IPS-20b (cell line): ENCODE data around the gene AMFR.

Experiments
- H3K27ac ChIP-seq: one replicate; pipeline ENCODE4 v1.5.1; 2013; ENCODE audit warnings: low read length
- H3K27me3 ChIP-seq: 2 replicates; pipeline ENCODE4 v1.6.1; 2013; ENCODE audit warnings: mild to moderate bottlenecking, low read length, inconsistent platforms; ENCODE audit not compliant: insufficient read depth
- H3K36me3 ChIP-seq: 2 replicates; pipeline ENCODE4 v1.6.1; 2013; ENCODE audit warnings: low read depth, mild to moderate bottlenecking, inconsistent platforms, low read length, moderate library complexity; ENCODE audit not compliant: insufficient read depth
- H3K4me1 ChIP-seq: 2 replicates; pipeline ENCODE4 v1.6.1; 2013; ENCODE audit warnings: mild to moderate bottlenecking, control low read depth, inconsistent platforms, low read length, moderate library complexity; ENCODE audit not compliant: insufficient read depth
- H3K4me3 ChIP-seq: 2 replicates; pipeline ENCODE4 v1.5.1; 2013; ENCODE audit warnings: mild to moderate bottlenecking, low read length, inconsistent platforms
- H3K9ac ChIP-seq: 2 replicates; pipeline ENCODE4 v1.6.1; 2013; ENCODE audit warnings: low read depth, mild to moderate bottlenecking, inconsistent platforms, low read length, moderate library complexity
- H3K9me3 ChIP-seq: 2 replicates; pipeline ENCODE4 v1.6.1; 2013; ENCODE audit warnings: mild to moderate bottlenecking, low read depth, low read length, inconsistent platforms; ENCODE audit not compliant: insufficient read depth

AMFR gene

DNA sequence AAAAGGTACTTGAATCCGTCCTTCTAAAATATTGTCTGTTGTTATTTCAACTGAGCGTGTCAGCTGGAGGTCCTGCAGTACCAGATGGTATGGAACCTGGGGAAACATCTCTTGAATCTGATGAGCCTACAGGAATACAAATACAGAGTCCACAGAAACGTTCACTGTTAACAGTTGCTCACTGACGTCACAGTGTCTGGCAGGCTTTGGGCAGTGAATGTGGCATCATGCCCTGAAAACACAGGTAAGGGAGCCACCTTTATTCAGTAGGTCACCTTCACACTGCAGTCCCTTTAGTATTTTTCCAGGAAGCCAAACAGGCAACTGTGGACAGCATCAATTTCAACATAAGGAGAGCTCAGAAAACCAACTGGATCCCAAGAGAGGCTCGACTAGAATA is 56.1 kb downstream of the AMFR start:
- Histone ChIP-seq H3K27me3 (no peaks in the 10 kb centered on the region), H3K27ac (no peak overlapping the region), H3K9ac (no peak overlapping the region), H3K9me3 (no peaks in the 10 kb centered on the region), H3K36me3 (peaks cover 6% of the 10 kb centered on the region; the same call in 1 of the 2 replicates), H3K4me1 (0 out of 2 replicates have a peak, but pooled peaks cover 3% of the 10 kb centered on the region), H3K4me3 (no peak overlapping the region)

DNA sequence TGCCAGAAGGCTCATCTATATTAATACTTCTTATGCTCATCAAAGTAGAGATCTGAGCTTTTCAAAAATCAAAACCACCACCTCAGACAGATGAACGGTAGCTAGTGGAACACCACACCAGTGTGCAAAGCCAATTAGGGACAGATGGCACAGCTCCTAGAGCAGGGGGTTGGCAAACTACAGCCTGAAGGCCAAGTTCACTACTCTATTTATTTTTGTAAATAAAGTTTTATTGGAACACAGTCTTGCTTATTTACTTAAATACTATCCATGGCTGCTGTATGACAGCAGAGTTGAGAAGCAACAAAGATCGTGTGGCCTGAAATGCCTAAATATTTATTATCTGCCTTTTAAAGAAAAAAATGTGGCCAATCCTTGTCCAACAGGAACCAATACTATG is 56.8 kb downstream of the AMFR start:
- Histone ChIP-seq H3K27ac (no peak overlapping the region), H3K4me3 (no peak overlapping the region), H3K36me3 (peaks cover 10% of the 10 kb centered on the region), H3K9me3 (no peaks in the 10 kb centered on the region), H3K9ac (no peak overlapping the region), H3K4me1 (0 out of 2 replicates have a peak, but pooled peaks cover 3% of the 10 kb centered on the region), H3K27me3 (no peaks in the 10 kb centered on the region)

DNA sequence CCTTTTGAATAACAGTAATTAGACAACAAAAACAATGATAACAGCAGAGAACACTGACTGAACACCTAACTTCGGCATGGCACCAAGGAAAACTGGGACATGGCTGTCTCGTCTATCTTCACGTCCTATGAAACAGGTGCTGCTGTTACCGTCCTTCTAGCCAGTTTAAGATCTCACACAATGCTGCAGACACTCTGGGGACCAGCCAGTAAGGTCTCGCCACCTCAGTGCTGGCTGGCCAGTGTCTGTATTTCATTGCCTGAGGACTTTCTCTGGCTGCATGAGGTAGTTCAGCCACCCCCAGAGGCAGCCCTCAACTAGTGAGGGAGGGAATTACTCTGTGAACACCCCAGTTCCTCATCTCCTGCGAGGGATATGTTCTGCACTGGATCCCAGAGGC is 57.6 kb downstream of the AMFR start:
- H3K4me3 ChIP-seq, result no peak overlapping the region
- H3K36me3 ChIP-seq, result peaks cover 14% of the 10 kb centered on the region
- no peaks in the 10 kb centered on the region for H3K27me3 ChIP-seq
- 0 out of 2 replicates have a peak, but pooled peaks cover 3% of the 10 kb centered on the region for H3K4me1 ChIP-seq
- no peaks in the 10 kb centered on the region for H3K9me3 ChIP-seq
- H3K27ac ChIP-seq, result no peak overlapping the region
- H3K9ac ChIP-seq, result no peak overlapping the region

DNA sequence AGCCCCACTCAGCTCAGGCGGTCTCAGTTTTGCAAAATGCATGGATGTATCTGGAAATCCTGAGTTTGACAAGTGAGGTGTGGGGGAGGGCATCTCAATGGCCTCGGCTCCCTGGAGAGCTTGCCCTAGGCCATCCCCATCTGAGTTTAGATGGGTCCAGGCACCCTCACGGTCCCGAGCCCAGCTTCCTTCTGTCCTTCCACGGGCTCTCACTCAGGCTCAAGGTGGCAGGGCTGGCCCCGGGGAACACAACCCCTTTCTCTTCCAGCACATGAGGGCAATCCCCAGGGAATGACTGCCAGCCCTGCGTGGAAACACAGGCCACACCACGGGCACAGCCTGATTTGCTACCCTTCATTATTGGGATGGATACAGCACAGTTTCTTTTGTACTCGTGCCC is 58.4 kb downstream of the AMFR start:
- no peak overlapping the region for H3K9ac ChIP-seq
- H3K27ac ChIP-seq, result no peak overlapping the region
- no peaks in the 10 kb centered on the region for H3K27me3 ChIP-seq
- no peak overlapping the region for H3K4me3 ChIP-seq
- 0 out of 2 replicates have a peak, but pooled peaks cover 3% of the 10 kb centered on the region for H3K4me1 ChIP-seq
- H3K36me3 ChIP-seq, result peaks cover 22% of the 10 kb centered on the region
- no peaks in the 10 kb centered on the region for H3K9me3 ChIP-seq

DNA sequence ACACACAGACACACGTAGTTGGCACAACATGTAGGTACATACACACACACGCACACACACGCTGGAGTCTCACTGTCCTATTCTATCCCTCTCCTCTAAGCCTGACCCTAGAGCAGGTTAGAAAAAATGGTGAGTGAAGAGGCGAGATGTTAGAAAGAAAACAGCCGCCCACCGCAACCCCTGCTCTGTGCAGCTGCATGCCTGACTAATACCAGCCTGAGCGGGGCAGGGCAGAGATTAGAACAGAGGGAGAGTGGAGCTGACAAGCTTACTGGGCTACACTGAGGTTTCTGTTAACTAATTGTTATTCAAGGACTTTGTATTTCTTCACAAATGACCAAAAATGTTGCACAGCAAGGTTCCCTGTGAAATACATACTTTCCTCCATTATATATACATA is 59.8 kb downstream of the AMFR start:
- H3K36me3 ChIP-seq, result peaks cover 22% of the 10 kb centered on the region
- no peaks in the 10 kb centered on the region for H3K9me3 ChIP-seq
- H3K4me1 ChIP-seq, result no peaks in the 10 kb centered on the region
- no peak overlapping the region for H3K4me3 ChIP-seq
- no peak overlapping the region for H3K9ac ChIP-seq
- H3K27me3 ChIP-seq, result no peaks in the 10 kb centered on the region
- no peak overlapping the region for H3K27ac ChIP-seq

DNA sequence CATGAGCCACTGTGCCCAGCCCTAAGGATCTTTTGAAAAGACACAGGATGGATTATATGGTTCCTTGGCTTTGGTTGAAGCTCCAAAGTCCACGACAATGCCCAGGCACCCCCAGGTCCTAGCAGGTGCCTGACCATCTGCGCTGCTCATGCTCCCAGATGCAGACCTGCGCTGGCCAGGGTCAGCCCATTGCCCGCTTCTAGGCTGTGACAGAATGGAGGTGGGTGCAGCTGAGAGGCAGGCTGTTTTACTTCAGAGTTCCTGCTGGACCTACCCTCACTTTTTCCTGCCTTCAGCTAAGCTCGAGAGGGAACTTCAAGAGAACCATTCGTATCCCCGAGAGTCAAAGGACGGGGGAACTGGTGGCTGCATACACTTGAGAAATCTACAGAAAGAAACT is 60.5 kb downstream of the AMFR start:
- peaks cover 22% of the 10 kb centered on the region for H3K36me3 ChIP-seq
- no peak overlapping the region for H3K4me3 ChIP-seq
- no peaks in the 10 kb centered on the region for H3K27me3 ChIP-seq
- no peak overlapping the region for H3K27ac ChIP-seq
- H3K9ac ChIP-seq, result no peak overlapping the region
- no peaks in the 10 kb centered on the region for H3K4me1 ChIP-seq
- no peaks in the 10 kb centered on the region for H3K9me3 ChIP-seq

DNA sequence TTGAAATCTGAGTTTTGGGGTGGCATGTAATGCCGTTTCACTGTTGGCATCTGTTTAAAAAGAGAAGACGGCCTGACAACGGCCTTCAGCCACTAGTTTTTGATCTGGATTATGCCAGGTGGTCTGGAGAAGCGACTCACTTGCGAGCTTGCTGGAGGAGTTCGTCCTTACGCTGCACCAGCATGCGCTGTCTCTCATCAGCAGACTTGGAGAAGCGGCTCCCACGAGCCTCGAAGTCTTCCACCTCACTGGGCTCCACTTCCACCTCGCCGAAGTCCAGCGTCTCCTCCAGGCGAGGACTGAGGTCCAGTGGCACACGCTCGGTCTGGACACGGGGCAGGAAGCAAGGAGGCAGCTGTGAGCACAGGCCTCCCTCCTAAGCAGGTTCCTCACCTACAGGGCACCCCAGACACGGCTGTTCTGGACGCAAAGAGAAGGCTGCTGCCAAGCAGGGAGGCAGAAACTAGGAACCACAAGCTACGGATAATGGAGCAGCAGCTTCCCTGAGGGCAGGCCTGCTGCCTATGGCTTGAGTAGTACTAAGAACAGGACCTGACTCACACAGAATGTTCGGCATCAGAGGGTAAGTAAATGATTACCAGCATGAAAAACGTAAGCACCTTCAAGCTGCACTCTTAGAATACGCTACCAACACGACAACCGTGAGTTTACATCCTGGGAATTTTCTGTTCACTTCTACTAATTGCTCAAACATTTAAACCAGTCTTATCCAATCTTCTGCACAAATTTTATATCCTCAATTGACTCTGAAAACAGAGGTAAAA is 61.4 kb downstream of the AMFR start:
- no peak overlapping the region for H3K9ac ChIP-seq
- no peaks in the 10 kb centered on the region for H3K27me3 ChIP-seq
- no peaks in the 10 kb centered on the region for H3K9me3 ChIP-seq
- no peak overlapping the region for H3K27ac ChIP-seq
- peaks cover 19% of the 10 kb centered on the region for H3K36me3 ChIP-seq
- no peaks in the 10 kb centered on the region for H3K4me1 ChIP-seq
- no peak overlapping the region for H3K4me3 ChIP-seq

DNA sequence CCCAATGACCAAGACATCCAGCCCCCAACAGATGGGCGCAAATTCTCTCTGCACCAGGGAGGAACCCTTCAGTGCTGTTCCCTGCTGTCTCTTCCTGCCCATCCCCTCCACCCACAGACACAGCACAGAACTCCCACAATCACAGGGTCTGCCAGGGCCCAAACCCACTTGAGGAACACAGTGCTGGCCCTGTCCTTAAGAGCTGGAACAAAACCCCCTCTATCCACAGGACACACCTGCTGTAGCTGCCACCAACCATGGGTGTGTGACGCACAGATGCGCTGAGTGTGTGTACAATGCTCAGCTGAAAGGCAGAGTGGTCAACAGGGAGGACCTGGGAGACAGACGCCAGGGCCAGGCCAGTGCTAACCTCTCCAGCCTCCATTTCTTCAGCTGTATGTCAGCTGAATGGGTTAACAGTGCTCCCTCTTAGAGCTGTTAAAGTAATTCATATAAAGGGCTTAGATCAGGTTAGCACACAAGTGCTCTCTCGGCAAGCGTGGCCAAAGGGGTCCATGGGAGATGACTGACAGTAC is 62.1 kb downstream of the AMFR start:
- Histone ChIP-seq H3K27me3 (no peaks in the 10 kb centered on the region), H3K27ac (no peak overlapping the region), H3K36me3 (peaks cover 16% of the 10 kb centered on the region), H3K9ac (no peak overlapping the region), H3K4me1 (no peaks in the 10 kb centered on the region; the same call in 1 of the 2 replicates), H3K4me3 (no peak overlapping the region), H3K9me3 (no peaks in the 10 kb centered on the region)

DNA sequence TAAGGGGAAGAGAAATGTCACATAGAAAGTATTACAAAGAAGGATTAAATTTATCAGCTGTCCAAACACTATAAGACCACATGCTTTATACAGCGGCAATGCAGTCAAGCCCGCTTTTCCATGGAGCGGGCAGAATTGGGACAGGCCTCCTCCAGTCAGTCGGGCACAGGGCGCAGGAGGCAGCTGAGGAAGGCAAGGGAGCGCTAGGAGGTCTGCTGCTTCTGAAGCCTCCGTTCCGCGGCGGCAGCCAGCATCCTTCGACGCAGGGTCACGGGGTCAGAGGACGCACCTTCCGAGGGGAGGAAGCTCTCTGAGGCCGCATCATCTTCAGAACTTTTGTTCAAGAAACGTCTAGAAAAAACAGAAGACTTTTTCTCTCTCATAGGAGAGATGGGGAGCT is 62.6 kb downstream of the AMFR start:
- H3K27ac ChIP-seq, result no peak overlapping the region
- peaks cover 16% of the 10 kb centered on the region for H3K36me3 ChIP-seq
- peaks cover 3% of the 10 kb centered on the region; the same call in 1 of the 2 replicates for H3K4me1 ChIP-seq
- no peak overlapping the region for H3K4me3 ChIP-seq
- no peak overlapping the region for H3K9ac ChIP-seq
- H3K27me3 ChIP-seq, result no peaks in the 10 kb centered on the region
- no peaks in the 10 kb centered on the region for H3K9me3 ChIP-seq

DNA sequence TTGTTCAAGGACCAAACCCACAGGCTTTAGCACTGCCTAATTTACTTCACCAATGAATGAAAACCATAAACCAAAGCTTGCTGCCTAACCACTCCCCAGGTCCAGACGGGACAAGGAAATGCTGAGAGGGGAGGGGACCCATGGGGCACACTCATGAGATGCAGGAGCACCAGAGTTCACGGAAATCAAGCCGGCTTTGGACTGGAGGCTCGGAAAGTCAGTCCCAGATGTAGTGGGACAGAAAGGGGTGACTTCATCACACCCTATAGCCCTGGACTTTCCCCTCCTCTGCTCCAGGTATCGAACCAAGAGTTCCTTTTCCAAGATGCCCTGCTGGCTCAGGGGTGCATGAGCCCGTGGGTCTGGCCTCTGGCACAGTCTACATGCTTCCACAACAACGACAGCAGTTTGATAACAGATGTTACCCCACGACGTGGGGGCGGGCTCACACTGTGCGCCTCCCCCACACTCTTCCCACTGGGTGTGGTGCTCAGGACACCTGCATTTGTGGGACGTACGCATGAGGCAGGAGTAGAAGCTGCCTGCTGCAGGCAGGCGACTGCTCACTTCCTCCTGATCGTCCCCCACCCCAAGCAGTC is 63.2 kb downstream of the AMFR start:
- no peaks in the 10 kb centered on the region for H3K27me3 ChIP-seq
- H3K9ac ChIP-seq, result no peak overlapping the region
- peaks cover 16% of the 10 kb centered on the region for H3K36me3 ChIP-seq
- H3K9me3 ChIP-seq, result no peaks in the 10 kb centered on the region
- H3K4me1 ChIP-seq, result peaks cover 9% of the 10 kb centered on the region; the same call in 1 of the 2 replicates
- no peak overlapping the region for H3K27ac ChIP-seq
- no peak overlapping the region for H3K4me3 ChIP-seq

DNA sequence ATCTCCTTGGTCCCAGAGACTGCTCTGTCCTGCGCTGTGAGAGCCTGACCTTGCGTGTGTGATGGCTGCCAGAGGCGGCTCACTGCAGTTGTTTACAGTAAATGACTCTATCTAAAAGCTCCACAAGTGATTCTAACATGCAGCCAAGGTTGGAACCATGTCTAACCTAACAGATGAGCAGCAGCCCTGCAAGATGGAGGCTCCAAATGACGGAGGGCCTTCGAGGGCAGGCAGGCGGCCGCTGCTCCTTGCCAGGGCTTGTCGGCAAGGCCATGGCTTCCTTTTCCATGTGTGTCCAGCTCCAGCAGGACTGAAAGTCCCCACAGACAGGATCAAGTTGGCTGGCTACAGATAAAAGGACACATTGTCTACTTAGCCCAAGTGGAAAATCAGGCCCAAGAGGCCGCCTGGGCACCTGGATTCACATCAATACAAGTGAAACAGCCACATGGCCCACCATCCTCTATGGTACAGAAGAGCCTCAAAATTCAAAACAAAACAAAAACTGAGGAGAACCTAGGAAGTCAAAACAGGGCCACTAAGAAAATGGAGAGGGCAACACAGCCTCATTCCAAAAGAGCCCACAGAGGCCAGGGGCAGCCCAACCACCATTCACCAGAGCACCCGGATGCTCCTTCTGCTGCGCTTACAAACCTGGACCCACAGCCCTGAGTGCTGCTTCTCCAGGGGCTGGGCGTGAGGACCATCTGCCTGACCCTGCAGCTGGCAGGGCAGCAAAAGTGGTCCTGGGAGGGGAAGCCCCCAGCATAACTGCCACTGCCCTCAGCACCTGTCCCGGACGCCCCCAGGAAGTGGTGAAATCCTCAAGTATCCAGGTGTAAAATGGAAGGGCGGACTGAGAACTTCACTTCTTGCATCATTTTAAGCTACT is 65.0 kb downstream of the AMFR start:
- H3K4me1 ChIP-seq, result peaks cover 18% of the 10 kb centered on the region; the same call in 1 of the 2 replicates

More for the DNA sequence above, 65.0 kb downstream of the AMFR start:
- H3K36me3 ChIP-seq, result peaks cover 16% of the 10 kb centered on the region
- H3K9ac ChIP-seq, result no peak overlapping the region
- no peaks in the 10 kb centered on the region for H3K27me3 ChIP-seq
- H3K27ac ChIP-seq, result no peak overlapping the region
- H3K4me3 ChIP-seq, result no peak overlapping the region
- no peaks in the 10 kb centered on the region for H3K9me3 ChIP-seq
